Activated T-helper 9 cell treated with anti-CD3 and anti-CD28 coated beads, Interleukin-2, amount 50 U/mL, for 16 hours (primary cell): Measurements from ENCODE around the gene NONO.
"Not testable (repeated sequence)": the region's sequence is repeated elsewhere in the genome, so short reads cannot be mapped to it uniquely, and the experiment has no call there.

Experiments used
- DNase-seq: peaks from one replicate; pipeline ENCODE4 v3.0.0-alpha.2; 2020; ENCODE audit warnings: low read depth

Gene NONO, protein sequence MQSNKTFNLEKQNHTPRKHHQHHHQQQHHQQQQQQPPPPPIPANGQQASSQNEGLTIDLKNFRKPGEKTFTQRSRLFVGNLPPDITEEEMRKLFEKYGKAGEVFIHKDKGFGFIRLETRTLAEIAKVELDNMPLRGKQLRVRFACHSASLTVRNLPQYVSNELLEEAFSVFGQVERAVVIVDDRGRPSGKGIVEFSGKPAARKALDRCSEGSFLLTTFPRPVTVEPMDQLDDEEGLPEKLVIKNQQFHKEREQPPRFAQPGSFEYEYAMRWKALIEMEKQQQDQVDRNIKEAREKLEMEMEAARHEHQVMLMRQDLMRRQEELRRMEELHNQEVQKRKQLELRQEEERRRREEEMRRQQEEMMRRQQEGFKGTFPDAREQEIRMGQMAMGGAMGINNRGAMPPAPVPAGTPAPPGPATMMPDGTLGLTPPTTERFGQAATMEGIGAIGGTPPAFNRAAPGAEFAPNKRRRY

GRCh38 chrX:71283403-71284143 lies at the start of gene NONO:
Gene NONO (plus strand): TSS chrX:71283635. CDS start chrX:71290638, 7,003 bp downstream.
- peak; percentile 62 for DNase-seq

DNA sequence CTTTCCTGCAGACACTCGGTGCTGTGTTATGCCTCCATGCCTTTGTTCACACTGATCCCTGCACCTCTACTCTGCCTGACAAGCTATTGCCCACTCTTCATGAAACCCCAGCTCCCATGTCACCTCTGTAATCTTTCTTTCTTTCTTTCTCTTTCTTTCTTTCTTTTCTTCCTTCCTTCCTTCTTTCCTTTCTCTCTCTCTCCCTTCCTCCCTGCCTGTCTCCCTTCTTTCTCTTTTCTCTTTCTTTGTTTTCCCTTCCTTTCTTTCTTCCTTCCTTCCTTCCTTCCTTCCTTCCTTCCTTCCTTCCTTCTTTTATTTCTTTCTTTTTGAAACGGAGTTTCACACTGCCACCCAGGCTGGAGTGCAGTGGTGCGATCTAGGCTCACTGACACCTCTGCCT lies 48.0 kb upstream of the NONO start:
- DNase-seq: no peak

DNA sequence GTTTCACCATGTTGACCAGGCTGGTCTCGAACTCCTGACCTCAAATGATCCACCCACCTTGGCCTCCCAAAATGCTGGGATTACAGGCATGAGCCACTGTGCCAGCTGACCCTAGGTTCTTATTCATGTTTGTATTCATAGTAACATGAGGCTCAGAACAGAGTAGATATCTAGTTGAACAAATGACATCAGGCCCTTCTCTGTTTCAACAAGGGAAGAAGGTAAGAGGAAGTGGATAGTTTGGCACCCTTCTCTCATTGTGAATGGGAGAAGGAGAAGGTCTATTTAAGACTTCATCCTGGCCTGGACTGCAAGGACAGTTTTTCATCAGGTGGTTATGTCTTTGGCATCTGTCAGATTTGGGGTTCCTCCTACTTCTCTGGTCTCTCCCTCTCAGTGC lies 46.6 kb upstream of the NONO start:
- DNase-seq: no peak

DNA sequence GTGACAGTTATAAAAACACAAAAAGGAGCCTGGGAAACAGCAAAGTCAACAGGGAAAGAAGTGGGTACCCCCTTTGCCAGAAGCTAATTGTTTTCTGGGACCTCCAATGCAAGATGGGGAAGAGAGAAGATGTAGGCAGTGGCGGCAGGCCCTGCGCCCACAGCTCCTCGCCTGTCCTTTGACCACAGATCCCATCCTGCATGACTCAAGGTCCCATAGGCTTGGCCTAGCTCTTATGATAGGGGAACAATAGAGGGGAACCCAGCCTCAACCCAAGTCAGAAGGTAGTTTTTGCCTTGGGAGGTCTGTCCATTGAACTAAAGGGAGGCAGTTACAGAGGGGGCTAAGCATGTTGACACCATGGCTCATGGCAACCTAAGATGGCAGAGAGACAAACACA lies 43.7 kb upstream of the NONO start:
- no peak for DNase-seq

GRCh38 chrX:71241301-71241700 lies 42.1 kb upstream of the NONO start:
- DNase-seq: no peak

DNA sequence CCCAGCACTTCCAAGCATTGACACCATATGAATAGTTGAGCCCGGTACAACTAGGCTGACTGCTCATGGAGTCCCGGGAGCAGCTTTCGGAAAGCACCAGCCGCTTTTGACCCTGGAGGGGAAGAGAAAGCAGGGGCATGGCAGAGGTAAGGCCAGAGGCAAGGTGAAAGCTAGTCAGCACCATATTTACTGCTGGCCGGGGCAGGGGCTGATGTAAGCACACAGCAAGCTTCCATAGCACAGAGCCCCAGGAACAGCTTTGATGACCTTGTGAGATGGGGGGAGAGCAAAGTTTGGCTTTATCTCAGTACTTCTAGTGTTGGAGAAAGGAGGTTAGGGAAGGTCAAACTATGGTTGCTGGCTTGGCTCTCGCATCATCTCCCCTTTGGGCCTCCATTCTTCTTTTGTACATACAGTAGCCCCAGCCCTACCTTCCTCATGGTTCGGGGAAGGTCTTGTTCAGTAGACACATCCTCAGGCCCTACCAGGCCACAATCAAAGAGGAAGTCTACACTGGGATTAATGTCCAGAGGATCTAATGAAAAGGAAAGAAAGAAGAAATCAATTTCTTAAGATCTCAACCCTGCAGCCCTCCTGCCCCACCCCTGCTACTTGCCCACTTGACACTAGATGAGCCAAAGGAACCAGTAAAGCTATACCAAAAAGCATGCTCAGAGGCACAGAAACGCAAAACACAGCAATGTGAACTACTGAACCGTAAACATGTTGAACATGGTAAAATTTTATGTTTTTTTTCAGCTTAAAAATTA lies 38.9 kb upstream of the NONO start:
- no peak for DNase-seq

- no peak for DNase-seq
These were observed 38.3 kb upstream of the NONO start for GRCh38 chrX:71245159-71245558.

- no peak for DNase-seq
These were observed 32.6 kb upstream of the NONO start for GRCh38 chrX:71250841-71251240.

DNA sequence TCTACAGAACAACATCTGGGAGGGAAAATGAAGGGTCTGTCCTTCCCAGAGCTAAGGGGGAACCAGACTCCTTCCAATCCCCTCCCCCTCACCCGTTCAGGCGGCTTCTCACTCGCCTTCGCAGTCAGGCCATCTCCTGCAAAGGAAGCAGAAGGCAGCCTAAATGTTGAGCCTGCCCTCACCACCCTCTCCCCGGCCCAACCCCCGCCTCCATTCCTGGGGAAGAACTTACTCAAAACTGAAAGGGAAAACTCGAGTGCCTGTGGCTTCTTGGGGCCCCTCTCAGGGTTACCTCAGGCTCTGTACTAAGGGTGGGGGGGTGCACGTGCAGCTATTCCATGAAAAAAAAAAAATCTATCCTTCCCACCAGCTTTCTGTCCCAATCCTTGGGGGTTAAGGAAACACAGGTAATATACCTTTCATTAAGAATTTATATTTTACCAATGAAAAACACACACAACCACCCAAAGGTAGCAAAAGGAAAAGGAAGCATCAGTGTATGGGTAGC lies 31.9 kb upstream of the NONO start:
- no peak for DNase-seq

GRCh38 chrX:71252221-71252620 lies 31.2 kb upstream of the NONO start:
- no peak for DNase-seq

DNA sequence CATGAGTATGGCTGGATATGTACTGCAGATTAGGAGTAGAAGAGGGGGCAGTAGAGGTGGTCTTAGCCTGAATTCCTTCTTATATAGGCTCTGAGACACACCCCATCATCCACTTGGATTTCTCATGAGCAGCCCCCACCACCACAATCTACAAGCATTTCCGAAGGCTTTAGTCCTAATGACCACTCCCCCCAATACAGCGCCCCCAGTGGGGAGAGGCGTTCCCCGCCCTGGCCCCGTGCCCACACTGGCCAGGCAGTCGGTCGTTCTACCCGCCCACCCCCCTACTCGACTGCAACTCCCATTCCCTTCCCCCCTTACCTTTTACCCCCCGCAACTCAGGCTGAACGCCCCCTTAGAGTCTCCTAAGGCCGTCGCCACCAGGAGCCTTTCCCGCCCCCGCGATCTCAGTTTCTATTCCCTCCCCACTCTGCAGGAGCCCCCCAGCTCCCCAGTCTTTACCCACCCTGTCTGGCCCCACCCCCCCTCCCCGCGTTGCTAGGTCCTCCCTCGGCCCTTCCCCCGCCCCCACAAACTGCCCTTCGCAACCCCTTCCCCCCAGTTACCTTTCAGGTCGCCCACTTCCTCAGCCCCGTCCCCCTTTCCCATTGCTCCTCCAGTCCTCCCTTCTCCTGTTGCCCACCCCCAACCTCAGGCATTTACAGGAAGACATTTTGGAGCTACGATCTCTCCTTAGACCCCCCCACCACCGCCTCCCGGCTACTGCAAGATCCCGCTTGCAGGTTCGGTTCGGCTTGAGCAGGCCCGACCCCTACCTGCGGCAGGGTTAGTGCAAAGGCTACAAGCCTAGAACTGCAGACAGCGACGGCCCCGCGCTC lies 30.0 kb upstream of the NONO start:
- no peak for DNase-seq

DNA sequence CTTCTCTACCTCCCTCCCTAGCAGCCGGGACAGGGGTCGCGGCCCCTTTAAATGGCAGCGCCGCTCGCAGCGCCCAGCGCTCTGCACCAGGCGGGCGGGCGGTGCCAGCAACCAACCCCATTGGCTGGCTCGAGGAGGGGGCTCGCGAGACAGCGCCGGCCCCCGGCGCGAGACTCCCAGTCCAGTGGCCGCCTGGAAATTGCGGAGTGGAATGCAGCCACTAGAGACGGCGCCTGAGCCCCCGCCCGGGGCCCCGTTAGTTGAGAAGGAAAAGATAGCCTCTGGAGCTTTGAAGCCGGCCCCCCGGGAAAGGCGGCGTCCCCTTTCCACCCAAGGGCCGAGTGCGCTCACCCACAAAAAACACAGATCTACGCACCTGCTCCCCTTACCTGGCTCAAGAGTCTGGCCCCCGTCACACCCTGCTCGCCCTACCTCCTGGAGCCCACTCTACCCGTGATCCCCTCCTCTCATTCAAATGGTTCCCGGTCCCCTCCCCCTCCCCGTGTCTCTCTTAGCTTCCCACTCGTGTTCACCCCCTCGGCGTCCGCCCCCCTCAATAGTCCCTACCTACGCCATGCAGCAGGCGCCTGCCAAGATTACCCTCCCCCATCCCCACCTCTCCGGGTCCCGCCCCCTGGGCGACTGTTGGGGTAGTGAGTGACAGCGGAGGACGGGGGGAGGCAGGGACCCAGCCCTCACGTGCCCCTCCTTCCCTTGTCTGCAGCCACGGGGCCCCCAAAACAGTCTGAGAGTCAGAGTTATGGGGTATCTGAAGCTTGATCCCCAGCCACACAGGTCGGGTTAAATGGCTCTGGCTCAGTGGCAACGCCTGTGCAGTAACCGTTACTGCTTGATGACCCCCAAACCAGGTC lies 29.1 kb upstream of the NONO start, which contains the start of gene ZMYM3:
Gene ZMYM3, minus strand, starts transcription at position 49 of the 872 bp plus-strand sequence. CDS start 885 bp downstream, outside the sequence.
- peak; percentile 63 for DNase-seq

DNA sequence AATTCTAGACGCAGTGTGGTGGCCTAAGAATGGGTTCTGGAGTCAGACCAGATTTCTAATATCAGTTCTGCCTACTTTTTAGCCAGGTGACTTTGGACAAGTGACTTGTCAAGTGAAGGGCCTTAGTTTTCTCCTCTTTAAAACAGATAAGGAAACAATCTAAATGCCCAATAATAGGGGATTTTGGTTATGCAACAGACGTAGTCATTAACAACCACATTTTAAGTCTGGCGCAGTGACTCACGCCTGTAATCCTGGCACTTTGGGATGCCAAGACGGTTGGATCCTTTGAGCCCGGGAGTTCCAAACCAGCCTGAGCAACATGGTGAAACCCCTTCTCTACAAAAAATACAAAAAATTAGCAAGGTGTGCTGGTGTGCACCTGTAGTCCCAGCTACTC lies 27.4 kb upstream of the NONO start:
- DNase-seq: no peak

DNA sequence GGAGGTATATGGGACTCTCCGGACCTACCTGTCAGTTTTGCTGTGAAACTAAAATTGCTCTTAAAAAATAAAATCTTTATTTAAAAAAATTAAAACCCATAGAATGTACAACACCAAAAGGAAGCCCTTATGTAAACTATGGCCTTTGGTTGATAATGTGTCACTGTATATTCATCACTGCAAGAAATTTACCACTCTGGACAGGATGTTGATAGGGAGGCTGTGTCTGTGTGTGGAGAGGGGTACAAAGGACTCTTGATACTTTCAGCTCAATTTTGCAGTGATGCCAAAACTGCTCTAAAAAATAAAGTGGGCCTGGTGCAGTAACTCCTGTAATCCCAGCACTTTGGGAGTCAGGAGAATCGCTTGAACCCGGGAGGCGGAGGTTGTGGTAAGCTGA lies 26.6 kb upstream of the NONO start:
- no peak for DNase-seq

GRCh38 chrX:71268624-71269023 lies 14.8 kb upstream of the NONO start:
- DNase-seq: not testable (repeated sequence)

GRCh38 chrX:71269801-71270395 lies 13.5 kb upstream of the NONO start:
- no peak for DNase-seq

- DNase-seq: not testable (repeated sequence)
These were observed 11.1 kb upstream of the NONO start for GRCh38 chrX:71272313-71272712.

DNA sequence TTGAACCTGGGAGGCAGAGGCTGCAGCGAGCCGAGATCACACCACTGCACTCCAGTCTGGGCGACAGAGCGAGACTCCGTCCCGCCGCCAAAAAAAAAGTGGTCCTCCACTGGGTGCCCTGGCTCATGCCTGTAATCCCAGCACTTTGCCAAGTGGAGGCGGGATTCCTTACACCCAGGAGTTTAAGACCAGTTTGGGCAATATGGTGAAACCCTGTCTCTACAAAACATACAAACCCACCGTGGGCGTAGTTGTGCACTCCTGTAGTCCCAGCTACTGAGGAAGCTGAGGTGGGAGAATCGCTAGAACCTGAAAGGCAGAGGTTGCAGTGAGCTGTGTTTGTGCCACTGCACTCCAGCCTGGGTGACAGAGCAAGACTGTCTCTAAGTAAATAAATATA lies 2.1 kb upstream of the NONO start:
- not testable (repeated sequence) for DNase-seq

DNA sequence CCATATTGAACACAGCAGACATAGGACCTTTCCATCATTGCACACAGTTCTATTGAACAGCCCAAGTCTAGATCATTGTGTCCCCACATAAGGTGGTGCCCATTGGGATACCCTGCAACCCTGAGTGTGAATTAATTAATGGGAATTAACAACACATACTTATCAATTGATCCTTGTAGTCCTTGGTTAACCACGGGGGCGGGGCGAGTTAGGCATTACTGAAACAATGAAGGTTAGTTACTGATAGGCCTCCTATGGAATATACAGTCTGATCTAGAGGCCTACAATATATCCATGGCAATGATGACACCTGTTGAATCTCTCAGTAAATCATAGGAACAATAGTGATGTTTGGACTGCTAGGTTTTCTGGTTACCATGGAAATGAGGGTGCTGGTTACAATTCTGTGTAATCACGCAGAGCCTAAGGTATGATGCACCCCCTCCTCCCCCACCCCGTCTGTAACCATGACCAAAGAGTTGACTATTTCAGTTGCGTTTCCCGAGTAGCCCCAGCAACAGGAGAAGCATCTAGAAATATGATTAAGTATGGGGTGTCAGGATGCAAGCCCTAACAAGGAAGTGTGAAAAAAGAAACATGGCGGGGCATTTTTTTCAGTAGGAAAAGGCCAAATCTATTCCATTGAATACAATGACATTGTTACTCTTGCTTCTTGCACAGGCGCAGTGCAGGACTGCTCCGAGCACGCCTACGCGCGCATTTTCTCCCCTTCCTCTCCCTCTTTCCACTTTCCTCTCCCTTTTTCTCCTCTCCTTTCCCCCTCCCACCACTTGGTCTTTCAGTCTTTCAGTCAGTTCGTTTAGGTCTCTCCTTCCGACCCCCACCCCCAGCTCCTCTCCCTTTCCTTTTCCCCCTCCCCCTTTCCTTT lies 677 bp upstream of the NONO start:
- peak; percentile 31 for DNase-seq
